Endothelial cell of umbilical vein (primary cell): ENCODE data around the gene TNFRSF8. TPM values are rescaled to one million over a fixed set of nuclear protein-coding genes. Genes with fewer than 3 reads are reported as not detected.

Experiments
- BruUV-seq: library from RNA; stranded (reverse); fragments of 400-500 nt; replicated peaks from 2 replicates; lab custom pipeline; 2021; lab: Mats Ljungman, UMichigan
- CTCF ChIA-PET: fragments of 300-600, 350-600 bp; sonication (Branson Sonifier 250); formaldehyde crosslinking; loops from one replicate; lab custom pipeline; 2021; ENCODE audit warnings: antibody characterized with exemption, inconsistent platforms; lab: Charles Lee
- POLR2A ChIA-PET: fragments of 300-600, 350-600 bp; sonication (Branson Sonifier 250); formaldehyde crosslinking; loops from one replicate; lab custom pipeline; 2021; ENCODE audit warnings: antibody characterized with exemption, inconsistent platforms; lab: Charles Lee
- DNase-seq: peaks from one replicate; pipeline ENCODE4 v3.0.0-alpha.2; 2011; ENCODE audit warnings: low read depth, low spot score
- FAIRE-seq: peaks from 2 replicates; lab custom pipeline; 2011; peaks lifted over from hg19 to GRCh38; lab: Jason Lieb, UNC
- H2AFZ ChIP-seq: 2 replicates; pipeline ENCODE4 v1.6.0; 2012; ENCODE audit warnings: low read depth, low read length, control low read depth, inconsistent platforms
- H3K27ac ChIP-seq: 2 replicates; pipeline ENCODE4 v1.5.1; 2011; ENCODE audit warnings: low read depth, mild to moderate bottlenecking, control low read depth, low read length, moderate library complexity; ENCODE audit not compliant: insufficient read depth
- H3K27me3 ChIP-seq, 2 experiments: 2 replicates each; pipeline versions ENCODE4 v1.6.0 to v1.6.1; 2011; ENCODE audit warnings: low read length in 2 of 2, mixed read lengths in 1 of 2; ENCODE audit not compliant: control insufficient read depth in 2 of 2, insufficient read depth in 2 of 2
- H3K36me3 ChIP-seq, 2 experiments: 2 replicates in 1 of 2; 3 replicates in 1 of 2; pipeline ENCODE4 v1.5.1; 2011; ENCODE audit warnings: low read length in 2 of 2, mild to moderate bottlenecking in 1 of 2, moderate library complexity in 1 of 2; ENCODE audit not compliant: control insufficient read depth in 2 of 2, insufficient read depth in 2 of 2; ENCODE audit errors: extremely low read depth in 1 of 2
- H3K4me1 ChIP-seq: 3 replicates; pipeline ENCODE4 v1.5.1; 2011; ENCODE audit warnings: mild to moderate bottlenecking, low read length; ENCODE audit not compliant: control insufficient read depth, insufficient read depth; ENCODE audit errors: extremely low read depth
- H3K4me2 ChIP-seq: 2 replicates; pipeline ENCODE4 v1.6.1; 2011; ENCODE audit warnings: low read length, control low read depth, mixed read lengths; ENCODE audit not compliant: insufficient read depth
- H3K4me3 ChIP-seq, 3 experiments: fragments of 200-600 bp in 1 of 3; sonication (generic), shearing (Covaris generic) in 1 of 3; replicated peaks in 1 of 3; 2 replicates each; pipeline ENCODE4 v1.5.1; 2011 to 2016; ENCODE audit warnings: control low read depth in 3 of 3, low read length in 3 of 3, mild to moderate bottlenecking in 2 of 3, inconsistent platforms in 1 of 3, low read depth in 1 of 3, moderate library complexity in 1 of 3; ENCODE audit not compliant: insufficient read depth in 1 of 3
- H3K79me2 ChIP-seq: 2 replicates; pipeline ENCODE4 v1.6.0; 2012; ENCODE audit warnings: low read length, inconsistent platforms; ENCODE audit not compliant: control insufficient read depth, insufficient read depth
- H3K9ac ChIP-seq: replicated peaks from 2 replicates; pipeline ENCODE3; 2011; ENCODE audit warnings: low read length, control low read depth; ENCODE audit not compliant: insufficient read depth; ENCODE audit errors: extremely low read depth
- H3K9me1 ChIP-seq: replicated peaks from 3 replicates; pipeline ENCODE4 v1.6.0; 2011; ENCODE audit warnings: mild to moderate bottlenecking, low read length; ENCODE audit not compliant: control insufficient read depth, insufficient read depth; ENCODE audit errors: extremely low read depth
- H3K9me3 ChIP-seq: replicated peaks from 2 replicates; pipeline ENCODE4 v1.5.1; 2012; ENCODE audit warnings: low read length, inconsistent platforms; ENCODE audit not compliant: control insufficient read depth, insufficient read depth
- H4K20me1 ChIP-seq: replicated peaks from 2 replicates; pipeline ENCODE3; 2011; ENCODE audit warnings: mild to moderate bottlenecking, low read length; ENCODE audit not compliant: control insufficient read depth, insufficient read depth; ENCODE audit errors: extremely low read depth
- EZH2 ChIP-seq: IDR thresholded peaks from 2 replicates; pipeline ENCODE4 v1.6.1; 2012; ENCODE audit warnings: borderline replicate concordance, low read depth, mild to moderate bottlenecking, moderate library complexity, low read length, inconsistent platforms; ENCODE audit not compliant: severe bottlenecking
- FOS ChIP-seq: IDR thresholded peaks from 2 replicates; pipeline ENCODE4 v1.6.1; 2011; ENCODE audit warnings: mild to moderate bottlenecking, low read length, moderate library complexity, borderline replicate concordance; ENCODE audit not compliant: insufficient read depth
- GATA2 ChIP-seq: IDR thresholded peaks from 2 replicates; pipeline ENCODE4 v1.7.0; 2011; ENCODE audit warnings: low read depth, mild to moderate bottlenecking, moderate library complexity, mixed read lengths, low read length; ENCODE audit not compliant: insufficient read length, insufficient read depth
- JUN ChIP-seq: IDR thresholded peaks from 2 replicates; pipeline ENCODE4 v1.6.1; 2011; ENCODE audit warnings: borderline replicate concordance, low read depth; ENCODE audit not compliant: insufficient read length, insufficient read depth
- MYC ChIP-seq: IDR thresholded peaks from one replicate; pipeline ENCODE4 v1.6.1; 2011; ENCODE audit warnings: mild to moderate bottlenecking, low read depth, low read length
- POLR2A ChIP-seq: IDR thresholded peaks from 2 replicates; pipeline ENCODE4 v1.6.1; 2012; ENCODE audit warnings: low read depth, mild to moderate bottlenecking, control low read depth, low read length
- POLR2AphosphoS5 ChIP-seq: IDR thresholded peaks from 2 replicates; pipeline ENCODE4 v1.6.1; 2012; ENCODE audit warnings: low read depth, mild to moderate bottlenecking, control low read depth, low read length, moderate library complexity; ENCODE audit not compliant: insufficient read depth
- dilution Hi-C: fragments of 300-500 bp; cut with MboI; formaldehyde crosslinking; loops from one replicate; pipeline ENCODE4 v1.15.0; 2019; ENCODE audit warnings: low sequenced_read_pairs; ENCODE audit not compliant: extremely low pct_ligation_motif_present
- intact Hi-C: fragments of 100-400 bp; cut with micrococcal nuclease; formaldehyde crosslinking; loops from one replicate; pipeline ENCODE4 v1.10.0; 2022
- polyA plus RNA-seq, 4 experiments: library from polyadenylated mRNA; depleted of rRNA in 3 of 4; stranded (reverse) in 3 of 4; unstranded in 1 of 4; fragments of >200 nt; gene quantifications; 2 replicates each; pipeline versions ENCODE4 v1.2.1 to v1.2.3, GENCODE V29; 2011 to 2012; ENCODE audit warnings: missing spikeins in 1 of 4
- total RNA-seq: library from RNA; stranded (reverse); gene quantifications from 2 replicates; pipeline ENCODE4 v1.2.3, GENCODE V29; 2021
- TF ChIP-seq, protein P1 (sequence below), 2 donors: IDR thresholded peaks; 1 replicate in 1 of 2; 2 replicates in 1 of 2; pipeline ENCODE4 v1.5.1; 2011; ENCODE audit warnings: low read length in 2 of 2, mild to moderate bottlenecking in 2 of 2, moderate library complexity in 2 of 2, control low read depth in 1 of 2, inconsistent platforms in 1 of 2, low read depth in 1 of 2; ENCODE audit not compliant: insufficient read depth in 1 of 2; ENCODE audit errors: extremely low read depth in 1 of 2
- TF ChIP-seq, protein P2 (sequence below): IDR thresholded peaks from 2 replicates; pipeline ENCODE4 v1.6.1; 2011; ENCODE audit not compliant: insufficient read depth, insufficient read length

The TNFRSF8 gene
- total and polyA plus RNA-seq, 2 donors (not counting 3 experiments of a cell fraction or from before 2014, with no cell fraction given): 0.47 TPM; not detected in 1

DNA sequence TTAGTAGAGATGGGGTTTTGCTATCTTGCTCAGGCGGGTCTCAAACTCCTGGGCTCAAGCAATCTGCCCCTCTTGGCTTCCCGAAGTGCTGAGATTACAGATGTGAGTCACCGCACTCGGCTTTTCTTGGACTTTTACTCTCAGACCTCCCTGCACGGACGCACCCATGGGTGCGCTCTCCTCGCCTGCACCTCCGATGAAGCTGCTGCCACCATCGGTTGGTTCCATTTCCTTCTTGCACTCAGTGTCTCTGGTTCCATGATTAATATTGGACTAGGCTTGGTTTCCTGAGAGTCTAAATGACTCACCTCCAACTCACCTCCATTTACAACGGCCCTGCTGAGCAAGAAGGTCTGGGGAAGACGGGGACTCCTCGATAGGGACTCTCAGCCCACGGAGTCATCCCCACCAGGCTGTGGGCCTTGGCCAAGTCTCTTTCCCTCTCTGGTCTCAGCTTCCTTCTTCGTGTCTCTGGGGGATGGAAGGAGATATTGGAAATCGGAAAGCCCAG, 6.7 kb upstream of the TNFRSF8 start:
- dilution Hi-C loops: no loop called here
- H3K9me1 ChIP-seq: no peaks in the 10 kb centered on the region
- FAIRE-seq (no peak), DNase-seq (no peak)
- POLR2A ChIA-PET: no interaction called here
- TF ChIP-seq GATA2: no peak
- TF ChIP-seq, protein P1, sequence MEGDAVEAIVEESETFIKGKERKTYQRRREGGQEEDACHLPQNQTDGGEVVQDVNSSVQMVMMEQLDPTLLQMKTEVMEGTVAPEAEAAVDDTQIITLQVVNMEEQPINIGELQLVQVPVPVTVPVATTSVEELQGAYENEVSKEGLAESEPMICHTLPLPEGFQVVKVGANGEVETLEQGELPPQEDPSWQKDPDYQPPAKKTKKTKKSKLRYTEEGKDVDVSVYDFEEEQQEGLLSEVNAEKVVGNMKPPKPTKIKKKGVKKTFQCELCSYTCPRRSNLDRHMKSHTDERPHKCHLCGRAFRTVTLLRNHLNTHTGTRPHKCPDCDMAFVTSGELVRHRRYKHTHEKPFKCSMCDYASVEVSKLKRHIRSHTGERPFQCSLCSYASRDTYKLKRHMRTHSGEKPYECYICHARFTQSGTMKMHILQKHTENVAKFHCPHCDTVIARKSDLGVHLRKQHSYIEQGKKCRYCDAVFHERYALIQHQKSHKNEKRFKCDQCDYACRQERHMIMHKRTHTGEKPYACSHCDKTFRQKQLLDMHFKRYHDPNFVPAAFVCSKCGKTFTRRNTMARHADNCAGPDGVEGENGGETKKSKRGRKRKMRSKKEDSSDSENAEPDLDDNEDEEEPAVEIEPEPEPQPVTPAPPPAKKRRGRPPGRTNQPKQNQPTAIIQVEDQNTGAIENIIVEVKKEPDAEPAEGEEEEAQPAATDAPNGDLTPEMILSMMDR (IDR thresholded peaks at IDR 0.05; ENCODE audit: extremely low read depth in 1 of 2, insufficient read depth in 1 of 2, low read depth in 1 of 2, low read length in 2 of 2): no peak
- TF ChIP-seq MYC: no peak
- no peak for TF ChIP-seq FOS
- no peak for TF ChIP-seq EZH2
- no peak for TF ChIP-seq POLR2AphosphoS5
- no peak for TF ChIP-seq JUN
- TF ChIP-seq POLR2A: no peak
- TF ChIP-seq, protein P2, sequence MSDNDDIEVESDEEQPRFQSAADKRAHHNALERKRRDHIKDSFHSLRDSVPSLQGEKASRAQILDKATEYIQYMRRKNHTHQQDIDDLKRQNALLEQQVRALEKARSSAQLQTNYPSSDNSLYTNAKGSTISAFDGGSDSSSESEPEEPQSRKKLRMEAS: no peak
- H3K4me1 ChIP-seq: no peaks in the 10 kb centered on the region
- no peak overlapping the region for H3K4me3 ChIP-seq
- no TSS peak for BruUV-seq
- CTCF ChIA-PET: interaction anchor here (0.8 kb wide), 1 partner anchor 23 kb away, joined by 3 read pairs; no protein-coding TSS in a partner anchor
- H3K9ac ChIP-seq: no peak overlapping the region
- H4K20me1 ChIP-seq: no peaks in the 10 kb centered on the region
- H3K9me3 ChIP-seq: no peaks in the 10 kb centered on the region
- H3K27me3 ChIP-seq: peaks cover under 1 to 2% of the 10 kb centered on the region in 2 experiments
- no peak overlapping the region for H3K27ac ChIP-seq
- no peaks in the 10 kb centered on the region for H3K79me2 ChIP-seq
- H2AFZ ChIP-seq: no peak overlapping the region
- no peak overlapping the region for H3K4me2 ChIP-seq
- intact Hi-C loops: no loop called here
- H3K36me3 ChIP-seq: no peaks in the 10 kb centered on the region
